ENCODE data around the gene PCDHGA6. TPM values are rescaled to one million over a fixed set of nuclear protein-coding genes. Genes with fewer than 3 reads are reported as not detected.
"Not testable (repeated sequence)": the region's sequence is repeated elsewhere in the genome, so short reads cannot be mapped to it uniquely, and the experiment has no call there.

Gene PCDHGA6
- total RNA-seq, 1 experiment from 2014 or later = 0.20 TPM

GRCh38 chr5:141402553-141403243 lies 29.0 kb downstream of the PCDHGA6 start, which contains the start of gene PCDHGA9:
TSS of gene PCDHGA9 (plus strand) at chr5:141402778. CDS start at chr5:141402953, 175 bp downstream.
- H3K36me3 ChIP-seq = no peaks in the 10 kb centered on the region
- H3K27me3 ChIP-seq = peaks cover 2% of the 10 kb centered on the region; the same call in 1 of the 2 replicates
- no peak for DNase-seq
- peaks cover 6% of the 10 kb centered on the region for H3K9me3 ChIP-seq
- H3K4me3 ChIP-seq = no peak within 1 kb of the TSS

- Histone ChIP-seq H3K36me3 (no peaks in the 10 kb centered on the region), H3K4me3 (no peak overlapping the region), H3K9me3 (peaks cover 6% of the 10 kb centered on the region), H3K27me3 (peaks cover 2% of the 10 kb centered on the region; the same call in 1 of the 2 replicates)
- no peak for DNase-seq
Observed at GRCh38 chr5:141403387-141403786, 29.7 kb downstream of the PCDHGA6 start.

- DNase-seq, H3K27me3 ChIP-seq, H3K4me3 ChIP-seq, H3K36me3 ChIP-seq, H3K9me3 ChIP-seq: not testable (repeated sequence)
Observed at GRCh38 chr5:141407790-141408505, 34.3 kb downstream of the PCDHGA6 start, which contains the start of gene PCDHGB6. TSS of gene PCDHGB6 (plus strand) at chr5:141408021. CDS start at chr5:141408203, 182 bp downstream.

- Histone ChIP-seq H3K36me3 (no peaks in the 10 kb centered on the region), H3K9me3 (no peaks in the 10 kb centered on the region; the same call in 1 of the 2 replicates), H3K27me3 (peaks cover 2% of the 10 kb centered on the region; the same call in 1 of the 2 replicates), H3K4me3 (no peak overlapping the region)
- DNase-seq = no peak
Observed at GRCh38 chr5:141409598-141410306, 36.1 kb downstream of the PCDHGA6 start.

- Histone ChIP-seq H3K4me3 (no peak overlapping the region), H3K27me3 (peaks cover 2% of the 10 kb centered on the region; the same call in 1 of the 2 replicates), H3K9me3 (peaks cover 3% of the 10 kb centered on the region; the same call in 1 of the 2 replicates), H3K36me3 (no peaks in the 10 kb centered on the region)
- no peak for DNase-seq
Observed at GRCh38 chr5:141411575-141411974, 37.9 kb downstream of the PCDHGA6 start.

- peak; percentile 32 for DNase-seq
- H3K9me3 ChIP-seq = peaks cover 3% of the 10 kb centered on the region; the same call in 1 of the 2 replicates
Observed at GRCh38 chr5:141412854-141413539, 39.3 kb downstream of the PCDHGA6 start, which contains the start of gene PCDHGA10. TSS of gene PCDHGA10 (plus strand) at chr5:141412987. CDS start at chr5:141413176, 189 bp downstream.

GRCh38 chr5:141413540-141414069 lies 39.9 kb downstream of the PCDHGA6 start:
- H3K4me3 ChIP-seq = no peak overlapping the region
- H3K27me3 ChIP-seq = no peaks in the 10 kb centered on the region
- H3K36me3 ChIP-seq = no peaks in the 10 kb centered on the region
- peaks cover 6% of the 10 kb centered on the region; the same call in 1 of the 2 replicates for H3K9me3 ChIP-seq
- no peak for DNase-seq

More at GRCh38 chr5:141412854-141413539, 39.3 kb downstream of the PCDHGA6 start, which contains the start of gene PCDHGA10:
- H3K4me3 ChIP-seq = no peak within 1 kb of the TSS
- no peaks in the 10 kb centered on the region for H3K27me3 ChIP-seq
- H3K36me3 ChIP-seq = no peaks in the 10 kb centered on the region

- not testable (repeated sequence) for H3K9me3 ChIP-seq, H3K27me3 ChIP-seq, DNase-seq, H3K4me3 ChIP-seq, H3K36me3 ChIP-seq
Observed at GRCh38 chr5:141414548-141415274, 41.0 kb downstream of the PCDHGA6 start.

GRCh38 chr5:141415275-141415618 lies 41.6 kb downstream of the PCDHGA6 start:
- not testable (repeated sequence) for H3K9me3 ChIP-seq

GRCh38 chr5:141417494-141418172 lies 43.9 kb downstream of the PCDHGA6 start, which contains the start of gene PCDHGB7:
TSS of gene PCDHGB7 (plus strand) at chr5:141417677. CDS start at chr5:141417860, 183 bp downstream.
- H3K9me3 ChIP-seq = peaks cover 15% of the 10 kb centered on the region; the same call in 1 of the 2 replicates
- H3K36me3 ChIP-seq, H3K4me3 ChIP-seq, H3K27me3 ChIP-seq: not testable (repeated sequence)
- DNase-seq = peak; percentile 51

More at GRCh38 chr5:141415275-141415618, 41.6 kb downstream of the PCDHGA6 start:
- H3K36me3 ChIP-seq, DNase-seq, H3K4me3 ChIP-seq, H3K27me3 ChIP-seq: not testable (repeated sequence)

- H3K36me3 ChIP-seq = no peaks in the 10 kb centered on the region
- H3K27me3 ChIP-seq = no peaks in the 10 kb centered on the region
- no peak for DNase-seq
- H3K9me3 ChIP-seq = peaks cover 15% of the 10 kb centered on the region; the same call in 1 of the 2 replicates
- no peak overlapping the region for H3K4me3 ChIP-seq
Observed at GRCh38 chr5:141419074-141419880, 45.6 kb downstream of the PCDHGA6 start.

- Histone ChIP-seq H3K4me3 (no peak within 1 kb of the TSS), H3K27me3 (no peaks in the 10 kb centered on the region), H3K36me3 (no peaks in the 10 kb centered on the region), H3K9me3 (peaks cover 15% of the 10 kb centered on the region; the same call in 1 of the 2 replicates)
- no peak for DNase-seq
Observed at GRCh38 chr5:141420855-141421488, 47.3 kb downstream of the PCDHGA6 start, which contains the start of gene PCDHGA11. TSS of gene PCDHGA11 (plus strand) at chr5:141421051. CDS start at chr5:141421228, 177 bp downstream.

GRCh38 chr5:141421489-141421855 lies 47.8 kb downstream of the PCDHGA6 start:
- DNase-seq = no peak
- no peak overlapping the region for H3K4me3 ChIP-seq
- H3K36me3 ChIP-seq = no peaks in the 10 kb centered on the region

More at GRCh38 chr5:141421489-141421855, 47.8 kb downstream of the PCDHGA6 start:
- Histone ChIP-seq H3K27me3 (no peaks in the 10 kb centered on the region), H3K9me3 (peaks cover 12% of the 10 kb centered on the region; the same call in 1 of the 2 replicates)

Measured in MG63 (cell line).